H9 (cell line): ENCODE measurements around the gene STARD10. TPM values are rescaled to one million over a fixed set of nuclear protein-coding genes. Genes with fewer than 3 reads are reported as not detected.

Source experiments
- DNase-seq: peaks from one replicate; pipeline ENCODE4 v3.0.0-alpha.2; 2017
- H2AFZ ChIP-seq: one replicate; pipeline ENCODE4 v1.6.1; 2013; ENCODE audit warnings: mild to moderate bottlenecking, low read length, control low read depth, moderate library complexity
- H2AK5ac ChIP-seq: 2 replicates; pipeline ENCODE4 v1.6.1; 2013; ENCODE audit warnings: low read length, control low read depth, mixed read lengths; ENCODE audit not compliant: insufficient read length
- H2BK120ac ChIP-seq: one replicate; pipeline ENCODE4 v1.6.1; 2013; ENCODE audit warnings: low read depth, mild to moderate bottlenecking, low read length, control low read depth, inconsistent platforms; ENCODE audit not compliant: poor library complexity, severe bottlenecking
- H2BK12ac ChIP-seq: 2 replicates; pipeline ENCODE4 v1.6.1; 2013; ENCODE audit warnings: low read length, control low read depth, mixed read lengths, low read depth; ENCODE audit not compliant: insufficient read length
- H2BK15ac ChIP-seq: 2 replicates; pipeline ENCODE4 v1.6.1; 2013; ENCODE audit warnings: low read depth, low read length, control low read depth
- H2BK20ac ChIP-seq: one replicate; pipeline ENCODE4 v1.6.1; 2013; ENCODE audit warnings: low read depth, mild to moderate bottlenecking, low read length, control low read depth, inconsistent platforms; ENCODE audit not compliant: poor library complexity, severe bottlenecking
- H2BK5ac ChIP-seq: 2 replicates; pipeline ENCODE4 v1.6.1; 2013; ENCODE audit warnings: low read length, control low read depth, mixed read lengths; ENCODE audit not compliant: insufficient read length
- H3K14ac ChIP-seq: 2 replicates; pipeline ENCODE4 v1.6.1; 2013; ENCODE audit warnings: low read length, control low read depth; ENCODE audit not compliant: insufficient read depth
- H3K18ac ChIP-seq: 2 replicates; pipeline ENCODE4 v1.6.1; 2013; ENCODE audit warnings: low read depth, mild to moderate bottlenecking, mixed read lengths, low read length, control low read depth; ENCODE audit not compliant: insufficient read length
- H3K23ac ChIP-seq: 2 replicates; pipeline ENCODE4 v1.6.1; 2013; ENCODE audit warnings: low read length, control low read depth, mixed read lengths, low read depth; ENCODE audit not compliant: insufficient read length
- H3K23me2 ChIP-seq: 2 replicates; pipeline ENCODE4 v1.6.1; 2013; ENCODE audit warnings: low read depth, mild to moderate bottlenecking, mixed read lengths, low read length, control low read depth; ENCODE audit not compliant: insufficient read length, poor library complexity, severe bottlenecking
- H3K27ac ChIP-seq: 2 replicates; pipeline ENCODE4 v1.5.1; 2013; ENCODE audit warnings: low read length, control low read depth, mixed read lengths, low read depth; ENCODE audit not compliant: insufficient read length
- H3K27me3 ChIP-seq: 2 replicates; pipeline ENCODE4 v1.6.1; 2013; ENCODE audit warnings: low read length, control low read depth, inconsistent platforms; ENCODE audit not compliant: insufficient read depth
- H3K4ac ChIP-seq: 2 replicates; pipeline ENCODE4 v1.6.1; 2013; ENCODE audit warnings: low read depth, mild to moderate bottlenecking, control low read depth, inconsistent platforms, low read length, moderate library complexity
- H3K4me1 ChIP-seq: 2 replicates; pipeline ENCODE4 v1.6.1; 2013; ENCODE audit warnings: low read length, control low read depth, inconsistent platforms; ENCODE audit not compliant: insufficient read depth
- H3K4me2 ChIP-seq: 2 replicates; pipeline ENCODE4 v1.6.1; 2013; ENCODE audit warnings: low read length, control low read depth, mixed read lengths; ENCODE audit not compliant: insufficient read length, insufficient read depth
- H3K56ac ChIP-seq: 2 replicates; pipeline ENCODE4 v1.6.1; 2013; ENCODE audit warnings: low read depth, mild to moderate bottlenecking, mixed read lengths, low read length, control low read depth; ENCODE audit not compliant: insufficient read length
- H3K79me1 ChIP-seq: 2 replicates; pipeline ENCODE4 v1.6.1; 2013; ENCODE audit warnings: low read depth, mild to moderate bottlenecking, moderate library complexity, low read length, control low read depth, inconsistent platforms; ENCODE audit not compliant: insufficient read depth, poor library complexity, severe bottlenecking
- H3K79me2 ChIP-seq: 2 replicates; pipeline ENCODE4 v1.6.1; 2013; ENCODE audit warnings: low read length, control low read depth, inconsistent platforms; ENCODE audit not compliant: insufficient read depth
- H3K9ac ChIP-seq: 2 replicates; pipeline ENCODE4 v1.6.1; 2013; ENCODE audit warnings: low read length, control low read depth, mixed read lengths; ENCODE audit not compliant: insufficient read length; ENCODE audit errors: extremely low read depth
- H3K9me3 ChIP-seq: one replicate; pipeline ENCODE4 v1.6.1; 2013; ENCODE audit warnings: low read depth, low read length, inconsistent platforms; ENCODE audit not compliant: control insufficient read depth
- H3T11ph ChIP-seq: one replicate; pipeline ENCODE4 v1.6.1; 2013; ENCODE audit warnings: mild to moderate bottlenecking, low read length, control low read depth, inconsistent platforms
- H4K20me1 ChIP-seq: one replicate; pipeline ENCODE4 v1.6.1; 2013; ENCODE audit not compliant: control insufficient read depth, insufficient read length, insufficient read depth
- H4K5ac ChIP-seq: 2 replicates; pipeline ENCODE4 v1.6.1; 2013; ENCODE audit warnings: low read depth, mild to moderate bottlenecking, mixed read lengths, low read length, control low read depth; ENCODE audit not compliant: insufficient read length
- H4K8ac ChIP-seq: replicated peaks from 2 replicates; pipeline ENCODE4 v1.6.1; 2013; ENCODE audit warnings: low read length, control low read depth, mixed read lengths, low read depth; ENCODE audit not compliant: insufficient read length
- H4K91ac ChIP-seq: 2 replicates; pipeline ENCODE4 v1.6.1; 2013; ENCODE audit warnings: low read depth, mild to moderate bottlenecking, moderate library complexity, mixed read lengths, low read length, control low read depth; ENCODE audit not compliant: insufficient read length
- H3K27ac Mint-ChIP-seq, 3 experiments: 2 replicates in 2 of 3; 3 replicates in 1 of 3; pipeline ENCODE4 v1.8.0; 2020 to 2021; ENCODE audit warnings: mixed read lengths in 3 of 3, mild to moderate bottlenecking in 1 of 3, moderate library complexity in 1 of 3
- H3K27me3 Mint-ChIP-seq: 2 replicates; pipeline ENCODE4 v1.8.0; 2021; ENCODE audit warnings: low read depth, mild to moderate bottlenecking, moderate library complexity, mixed read lengths
- H3K36me3 Mint-ChIP-seq, 3 experiments: 2 replicates in 2 of 3; 3 replicates in 1 of 3; pipeline ENCODE4 v1.8.0; 2020 to 2021; ENCODE audit warnings: low read depth in 3 of 3, mixed read lengths in 3 of 3; ENCODE audit not compliant: insufficient read depth in 1 of 3
- H3K4me1 Mint-ChIP-seq, 2 experiments: 2 replicates each; pipeline ENCODE4 v1.8.0; 2020; ENCODE audit warnings: mixed read lengths in 2 of 2
- H3K4me3 Mint-ChIP-seq, 2 experiments: 2 replicates in 1 of 2; 3 replicates in 1 of 2; pipeline ENCODE4 v1.8.0; 2020 to 2021; ENCODE audit warnings: mild to moderate bottlenecking in 2 of 2, mixed read lengths in 2 of 2, moderate library complexity in 1 of 2
- H3K9me3 Mint-ChIP-seq, 2 experiments: 2 replicates in 1 of 2; 3 replicates in 1 of 2; pipeline ENCODE4 v1.8.0; 2020; ENCODE audit warnings: mild to moderate bottlenecking in 2 of 2, mixed read lengths in 2 of 2, moderate library complexity in 1 of 2
- CTCF ChIP-seq: fragments of 200-600 bp; sonication (generic); conservative IDR thresholded peaks from 3 replicates; pipeline ENCODE4 v1.8.0; 2021; ENCODE audit warnings: antibody characterized with exemption, mild to moderate bottlenecking
- WGBS: extraction: QIAGEN DNeasy Blood & Tissue Kit; methylation state at CpG from one replicate; pipeline ENCODE4 v1.1.7; 2013; ENCODE audit warnings: missing lambda C conversion rate, low lambda C conversion rate, mixed read lengths; ENCODE audit not compliant: insufficient read length; ENCODE audit errors: extremely low coverage; 5-methylcytosine and 5-hydroxymethylcytosine counted together
- total RNA-seq: library from RNA; stranded (reverse); gene quantifications from 2 replicates; pipeline ENCODE4 v1.2.1, GENCODE V29; 2021

The STARD10 gene
- total RNA-seq, 1 experiment from 2014 or later, result 24.4 TPM

- Histone ChIP-seq H3K56ac (no peak overlapping the region), H2AK5ac (no peak overlapping the region), H4K91ac (no peak overlapping the region), H3K23me2 (no peaks in the 10 kb centered on the region), H3K79me2 (peaks cover 9% of the 10 kb centered on the region; the same call in 1 of the 2 replicates), H3K79me1 (peaks cover 8% of the 10 kb centered on the region), H3K14ac (no peak overlapping the region), H4K5ac (no peak overlapping the region), H2AFZ (no peak overlapping the region), H4K8ac (no peak overlapping the region), H4K20me1 (peaks cover 3% of the 10 kb centered on the region), H3K23ac (no peak overlapping the region), H3K18ac (no peak overlapping the region), H3K4me1 (no peaks in the 10 kb centered on the region), H2BK20ac (no peak overlapping the region), H2BK12ac (no peak overlapping the region), H3T11ph (no peak overlapping the region), H3K27ac (no peak overlapping the region), H3K9ac (no peak overlapping the region), H3K4ac (no peak overlapping the region), H3K9me3 (no peaks in the 10 kb centered on the region), H3K4me2 (no peak overlapping the region), H2BK5ac (no peak overlapping the region), H2BK120ac (no peak overlapping the region), H3K27me3 (no peaks in the 10 kb centered on the region), H2BK15ac (no peak overlapping the region)
- Mint-ChIP-seq H3K4me1 (peaks cover 17 to 23% of the 10 kb centered on the region in 2 experiments), H3K9me3 (no peaks in the 10 kb centered on the region; a peak in 1 of 5 replicates), H3K36me3 (peaks cover 6 to 19% (median 14%) of the 10 kb centered on the region in 3 experiments; a peak in 5 of 7 replicates), H3K27me3 (no peaks in the 10 kb centered on the region), H3K27ac (peak overlapping the region in 2 of 3 experiments; percentile 80 to 84; a peak in 5 of 7 replicates), H3K4me3 (no peak overlapping the region)
- WGBS, result no CpG with 5 or more reads among the region's 13 CpGs
- no peak for DNase-seq
- no peak for TF ChIP-seq CTCF
Observed at GRCh38 chr11:72721689-72722049, 72.2 kb downstream of the STARD10 start.
